K562 (cell line): ENCODE data around the gene DNAJC8. TPM values are rescaled to one million over a fixed set of nuclear protein-coding genes. Genes with fewer than 3 reads are reported as not detected.

Experiments
- ATAC-seq: fragments of 200-7000 bp; cut with Tn5 transposase; 3 replicates; pipeline ENCODE4 v1.9.1; 2020; ENCODE audit warnings: moderate library complexity
- BruUV-seq: library from RNA; stranded (reverse); fragments of 400-500 nt; replicated peaks from 2 replicates; lab custom pipeline; 2021; lab: Mats Ljungman, UMichigan
- CTCF ChIA-PET: fragments of 300-600 bp; formaldehyde crosslinking; extraction: SDS; loops from one replicate; lab custom pipeline; 2021; ENCODE audit warnings: low intra/inter-chr PET ratio; lab: Yijun Ruan, JAX
- POLR2A ChIA-PET: fragments of 300-600, 350-650 bp; sonication (Branson Sonifier 250); formaldehyde crosslinking; extraction: SDS; loops from one replicate; lab custom pipeline; 2021; ENCODE audit warnings: antibody characterized with exemption, inconsistent platforms; lab: Yijun Ruan, JAX
- DNase-seq, 4 experiments: peaks; one replicate each; pipeline versions ENCODE4 v3.0.0 to v3.0.0-alpha.2; 2011 to 2018; ENCODE audit warnings: low spot score in 3 of 4, mixed read lengths in 3 of 4; ENCODE audit errors: extremely low read depth in 1 of 4
- FAIRE-seq: peaks from 2 replicates; lab custom pipeline; 2011; peaks lifted over from hg19 to GRCh38; lab: Jason Lieb, UNC
- H2AFZ ChIP-seq: 2 replicates; pipeline ENCODE4 v1.6.0; 2011; ENCODE audit warnings: low read depth, low read length, control low read depth, inconsistent platforms
- H3K27ac ChIP-seq: fragments of 200-600 bp; 3 replicates; pipeline ENCODE4 v1.8.0; 2011; ENCODE audit warnings: low read depth, mild to moderate bottlenecking, control low read depth, inconsistent platforms, low read length, moderate library complexity, mixed read lengths; ENCODE audit errors: extremely low read depth
- H3K27me3 ChIP-seq, 2 experiments: fragments of 300-600 bp in 1 of 2; 2 replicates in 1 of 2; 3 replicates in 1 of 2; pipeline versions ENCODE4 v1.6.0 to v1.8.0; 2011; ENCODE audit warnings: inconsistent platforms in 2 of 2, low read length in 2 of 2, mild to moderate bottlenecking in 1 of 2, mixed read lengths in 1 of 2, moderate library complexity in 1 of 2; ENCODE audit not compliant: control insufficient read depth in 2 of 2, insufficient read depth in 2 of 2
- H3K36me3 ChIP-seq: fragments of 300-600 bp; 3 replicates; pipeline ENCODE4 v1.8.0; 2011; ENCODE audit warnings: mild to moderate bottlenecking, low read length, inconsistent platforms; ENCODE audit not compliant: control insufficient read depth, insufficient read depth
- H3K4me1 ChIP-seq, 2 experiments: fragments of 200-600 bp in 1 of 2; replicated peaks in 1 of 2; 2 replicates in 1 of 2; 3 replicates in 1 of 2; pipeline versions ENCODE4 v1.5.1 to v1.8.0; 2011; ENCODE audit warnings: inconsistent platforms in 2 of 2, low read length in 2 of 2, mild to moderate bottlenecking in 1 of 2, mixed read lengths in 1 of 2, moderate library complexity in 1 of 2; ENCODE audit not compliant: control insufficient read depth in 2 of 2, insufficient read depth in 2 of 2
- H3K4me2 ChIP-seq: 2 replicates; pipeline ENCODE4 v1.6.1; 2011; ENCODE audit warnings: low read length, control low read depth, inconsistent platforms, mixed read lengths; ENCODE audit not compliant: insufficient read depth
- H3K4me3 ChIP-seq: fragments of 200-600 bp; sonication (generic), shearing (Covaris generic); 2 replicates; pipeline ENCODE4 v1.5.1; 2016; ENCODE audit warnings: control low read depth, inconsistent platforms
- H3K79me2 ChIP-seq: fragments of 200-600 bp; 3 replicates; pipeline ENCODE4 v1.8.0; 2011; ENCODE audit warnings: low read length, inconsistent platforms; ENCODE audit not compliant: control insufficient read depth, insufficient read depth
- H3K9ac ChIP-seq, 2 experiments: 2 replicates each; pipeline versions ENCODE4 v1.6.0 to v1.6.1; 2011; ENCODE audit warnings: low read depth in 2 of 2, low read length in 2 of 2, control low read depth in 1 of 2, inconsistent platforms in 1 of 2, mild to moderate bottlenecking in 1 of 2, mixed read lengths in 1 of 2; ENCODE audit not compliant: insufficient read depth in 1 of 2
- H3K9me1 ChIP-seq: one replicate; pipeline ENCODE4 v1.6.0; 2011; ENCODE audit warnings: inconsistent platforms, mild to moderate bottlenecking, low read length, moderate library complexity; ENCODE audit not compliant: control insufficient read depth, insufficient read depth
- H3K9me3 ChIP-seq: replicated peaks from 2 replicates; pipeline ENCODE4 v1.5.1; 2011; ENCODE audit warnings: low read depth, low read length, inconsistent platforms; ENCODE audit not compliant: control insufficient read depth, insufficient read depth
- H4K20me1 ChIP-seq: replicated peaks from 2 replicates; pipeline ENCODE4 v1.6.1; 2011; ENCODE audit warnings: low read length, inconsistent platforms, mixed read lengths; ENCODE audit not compliant: control insufficient read depth, insufficient read depth
- ADNP ChIP-seq: fragments of 200-800 bp; sonication (Bioruptor generic); IDR thresholded peaks from 2 replicates; pipeline ENCODE4 v1.6.1; 2016; ENCODE audit warnings: missing genetic modification characterization, missing compliant biosample characterization
- ARID1B ChIP-seq: fragments of 450-650 bp; IDR thresholded peaks from 2 replicates; pipeline ENCODE4 v1.6.1; 2016; ENCODE audit warnings: antibody characterized with exemption, mild to moderate bottlenecking, inconsistent platforms
- ARID3B ChIP-seq: fragments of 250-450 bp; sonication (Bioruptor Pico); IDR thresholded peaks from 2 replicates; pipeline ENCODE4 v1.4.0; 2020; ENCODE audit warnings: borderline replicate concordance
- COPS2 ChIP-seq: fragments of 450-650 bp; conservative IDR thresholded peaks from 2 replicates; pipeline ENCODE4 v1.6.1; 2016; ENCODE audit warnings: mild to moderate bottlenecking, moderate library complexity
- MLLT1 ChIP-seq, 2 experiments: fragments of 450-650 bp; IDR thresholded peaks; 2 replicates each; pipeline ENCODE4 v1.6.1; 2016
- POLR2A ChIP-seq: fragments of 450-650 bp; conservative IDR thresholded peaks from 2 replicates; pipeline ENCODE4 v1.6.1; 2016
- RBM25 ChIP-seq: fragments of 200-400 bp; formaldehyde crosslinking; IDR thresholded peaks from 2 replicates; pipeline ENCODE4 v1.6.1; 2018; ENCODE audit warnings: low read length, low read depth, moderate library complexity; ENCODE audit not compliant: severe bottlenecking
- TCF3 ChIP-seq: sonication (generic); formaldehyde crosslinking; IDR thresholded peaks from 2 replicates; pipeline ENCODE4 v1.4.0; 2020; ENCODE audit warnings: mild to moderate bottlenecking, missing genetic modification reagents
- ZNF133 ChIP-seq: fragments of 250-450 bp; sonication (Bioruptor Pico); IDR thresholded peaks from 2 replicates; pipeline ENCODE4 v1.4.0; 2020; ENCODE audit warnings: mild to moderate bottlenecking
- WGBS: fragments of 100-300 bp; shearing (Covaris generic); methylation state at CpG from one replicate; pipeline ENCODE4 v1.1.6; 2016; ENCODE audit warnings: low coverage, mixed read lengths; ENCODE audit not compliant: insufficient coverage; ENCODE audit errors: missing lambda C conversion rate; 5-methylcytosine and 5-hydroxymethylcytosine counted together
- in situ Hi-C: fragments of 300-500 bp; cut with MboI; formaldehyde crosslinking; loops from 4 replicates; pipeline ENCODE4 v1.15.0; 2018; ENCODE audit warnings: inconsistent platforms, mixed read lengths
- intact Hi-C: fragments of 100-400 bp; cut with micrococcal nuclease; formaldehyde crosslinking; loops from 2 replicates; pipeline ENCODE4 v1.14.2; 2022
- polyA plus RNA-seq, 8 experiments: library from polyadenylated mRNA; depleted of rRNA in 4 of 8; stranded (reverse) in 5 of 8; unstranded in 3 of 8; fragments of >200 nt; fragmentation: Nextera tagmentation in 2 of 8; fragmentation: Illumina TruSeq in 1 of 8; extraction: Ambion mirVana in 2 of 8; extraction: Trizol in 1 of 8; gene quantifications; 2 replicates each; pipeline versions ENCODE4 v1.2.1 to v1.2.3, GENCODE V29; 2011 to 2014; ENCODE audit warnings: inconsistent platforms in 1 of 8, missing spikeins in 1 of 8
- total RNA-seq, 7 experiments: library from RNA; depleted of rRNA in 6 of 7; stranded (reverse); fragments of >200 nt in 6 of 7; fragmentation: Illumina TruSeq in 2 of 7; extraction: Trizol in 2 of 7; gene quantifications; 2 replicates each; pipeline versions ENCODE4 v1.2.1 to v1.2.3, GENCODE V29; 2011 to 2021; ENCODE audit warnings: low replicate concordance in 1 of 7

Gene DNAJC8
- total and polyA plus RNA-seq, 9 of the 15 experiments (the other 6 are each of a cell fraction or from before 2014, with no cell fraction given), result 143 to 508 (median 209) TPM

- no peak for TF ChIP-seq MLLT1 (IDR thresholded peaks at IDR 0.05)
- TF ChIP-seq ARID3B (CRISPR knock-in tag), result no peak
- TF ChIP-seq POLR2A, result no peak
- no peak for TF ChIP-seq ARID1B
- TF ChIP-seq COPS2, result no peak
- TF ChIP-seq, all 486 proteins: peak for 0
These were observed 27.6 kb downstream of the DNAJC8 start (continued) for GRCh38 chr1:28205243-28205642.

GRCh38 chr1:28200234-28200873 is 32.5 kb downstream of the DNAJC8 start:
- TF ChIP-seq ADNP (tag), result peak; percentile 49; the same call in 1 of the 2 replicates
- no peak for TF ChIP-seq ZNF133 (CRISPR knock-in tag)
- no peak for TF ChIP-seq TCF3 (CRISPR knock-in tag)
- peak; percentile 75 for TF ChIP-seq RBM25
- H4K20me1 ChIP-seq, result no peaks in the 10 kb centered on the region
- no peak overlapping the region for H3K27ac ChIP-seq
- ATAC-seq, result no peak
- H2AFZ ChIP-seq, result no peak overlapping the region
- peaks cover 10 to 15% of the 10 kb centered on the region in 2 experiments; a peak in 4 of 5 replicates for H3K4me1 ChIP-seq
- in situ Hi-C loops (no loop called here), intact Hi-C loops (no loop called here)
- H3K36me3 ChIP-seq, result peaks cover 72% of the 10 kb centered on the region
- no peak overlapping the region for H3K4me2 ChIP-seq
- H3K79me2 ChIP-seq, result no peaks in the 10 kb centered on the region
- no peak for FAIRE-seq
- 94% methylated on average over 6 of the region's 6 CpGs for WGBS
- ChIA-PET POLR2A (interaction anchor here (1.1 kb wide), 1 partner anchor 9 kb away, joined by 3 read pairs; no protein-coding TSS in a partner anchor), CTCF (no interaction called here)
- H3K9me1 ChIP-seq, result no peaks in the 10 kb centered on the region
- no peak overlapping the region for H3K9ac ChIP-seq
- H3K4me3 ChIP-seq, result no peak overlapping the region
- H3K9me3 ChIP-seq, result no peaks in the 10 kb centered on the region
- no peak for DNase-seq
- H3K27me3 ChIP-seq, result no peaks in the 10 kb centered on the region
- no TSS peak for BruUV-seq
